ENCODE data around the gene UPK1B.
"Not testable (repeated sequence)": the region's sequence is repeated elsewhere in the genome, so short reads cannot be mapped to it uniquely, and the experiment has no call there.

The UPK1B gene

DNA sequence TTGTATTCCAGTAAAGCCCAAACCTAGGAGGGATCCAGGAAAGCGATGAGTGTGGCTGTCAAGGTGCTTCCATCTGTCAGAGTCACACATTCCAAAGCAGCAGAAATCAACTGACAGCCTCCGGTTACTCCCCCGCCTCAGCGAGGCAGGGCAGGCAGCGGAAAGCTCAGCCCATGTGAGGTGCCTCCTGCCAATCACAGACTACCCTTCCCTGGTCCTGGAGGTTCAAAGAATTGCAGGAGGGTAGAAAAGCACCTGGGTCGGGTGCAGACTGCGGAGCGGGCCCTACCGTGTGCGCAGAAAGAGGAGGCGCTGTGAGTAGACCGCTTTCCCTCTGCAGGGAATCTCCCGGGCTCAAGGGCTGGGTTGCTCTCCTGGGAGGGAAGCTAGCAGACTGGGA lies at the start of gene UPK1B:
Gene UPK1B (plus strand): TSS at position 274 of the 400 bp plus-strand sequence. CDS start 13,144 bp downstream, outside the sequence.
- H3K9ac ChIP-seq (ENCODE audit: low read length) = no peak within 1 kb of the TSS
- H3K4me1 ChIP-seq (ENCODE audit: control insufficient read depth, insufficient read depth, low read length) = no peaks in the 10 kb centered on the region
- no peaks in the 10 kb centered on the region for H3K36me3 ChIP-seq (ENCODE audit: control insufficient read depth, insufficient read depth, low read length)
- H3K27ac ChIP-seq (ENCODE audit: low read depth, low read length) = no peak within 1 kb of the TSS
- no peak within 1 kb of the TSS; the same call in 1 of the 2 replicates for H3K4me3 ChIP-seq (ENCODE audit: low read depth, low read length)
- no peaks in the 10 kb centered on the region for H3K9me3 ChIP-seq (ENCODE audit: control insufficient read depth, insufficient read depth, low read depth, low read length)
- peaks cover 9% of the 10 kb centered on the region; the same call in 1 of the 2 replicates for H3K27me3 ChIP-seq (ENCODE audit: control insufficient read depth, insufficient read depth, low read length)

DNA sequence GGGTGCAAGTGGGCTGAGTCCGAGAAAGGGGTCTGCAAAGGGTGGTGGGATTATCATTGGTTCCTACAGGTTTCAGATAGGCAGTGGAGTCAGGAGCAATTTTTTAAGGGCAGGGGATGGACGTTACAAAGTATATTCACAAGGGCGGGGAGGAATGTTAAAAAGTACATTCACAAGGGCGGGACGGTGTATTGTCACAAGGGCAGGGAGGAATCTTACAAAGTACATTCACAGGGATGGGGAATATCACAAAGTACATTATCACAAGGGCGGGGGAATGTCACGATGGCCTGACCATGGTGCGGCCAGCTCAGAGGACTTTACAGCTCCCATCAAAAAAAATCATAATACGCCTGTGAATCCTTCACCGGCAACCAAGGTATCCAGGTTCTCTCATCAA lies 48.1 kb upstream of the UPK1B start:
- H3K27ac ChIP-seq (ENCODE audit: low read depth, low read length) = no peak overlapping the region
- no peaks in the 10 kb centered on the region for H3K36me3 ChIP-seq (ENCODE audit: control insufficient read depth, insufficient read depth, low read length)
- H3K4me1 ChIP-seq (ENCODE audit: control insufficient read depth, insufficient read depth, low read length) = peaks cover 9% of the 10 kb centered on the region
- no peak overlapping the region for H3K9ac ChIP-seq (ENCODE audit: low read length)
- H3K27me3 ChIP-seq (ENCODE audit: control insufficient read depth, insufficient read depth, low read length) = no peaks in the 10 kb centered on the region
- no peak overlapping the region for H3K4me3 ChIP-seq (ENCODE audit: low read depth, low read length)
- H3K9me3 ChIP-seq (ENCODE audit: control insufficient read depth, insufficient read depth, low read depth, low read length) = peaks cover 7% of the 10 kb centered on the region

DNA sequence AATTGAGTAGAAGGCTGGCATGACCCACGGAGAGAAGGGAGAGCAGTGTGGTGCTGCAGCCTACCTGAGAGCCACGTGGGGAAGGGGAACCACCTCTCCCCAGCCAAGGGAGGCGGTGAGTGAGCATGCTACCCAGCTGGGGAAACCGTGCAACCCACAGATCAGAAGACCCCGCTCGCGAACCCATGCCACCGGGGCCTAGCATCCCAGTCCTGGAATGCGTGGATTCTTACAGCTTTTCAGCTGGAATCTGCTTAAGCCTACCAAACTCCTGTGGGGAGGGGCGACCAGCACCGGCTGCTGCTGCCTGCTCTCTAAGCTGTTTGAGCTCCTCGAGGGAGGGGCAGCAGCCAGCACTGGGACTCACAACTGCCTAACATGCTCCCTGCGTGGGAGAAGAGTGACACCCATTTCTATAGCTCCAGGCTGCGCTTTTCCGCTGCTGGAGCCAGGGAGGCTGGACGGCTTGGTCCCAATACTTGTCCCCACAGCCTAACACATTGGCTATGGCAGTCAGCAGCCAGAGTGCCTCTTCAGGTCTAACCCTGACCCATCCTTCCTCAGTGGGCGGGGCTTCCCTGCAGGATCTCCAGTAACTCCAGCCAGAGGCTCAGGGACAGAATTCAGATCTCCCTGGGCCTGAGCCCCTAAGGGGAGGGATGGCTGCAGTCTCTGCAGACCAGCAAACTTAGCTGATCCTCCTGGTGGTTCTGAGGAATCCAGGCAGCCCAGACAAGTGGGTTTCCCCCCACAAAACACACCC lies 47.5 kb upstream of the UPK1B start:
- peaks cover 3% of the 10 kb centered on the region for H3K9me3 ChIP-seq (ENCODE audit: control insufficient read depth, insufficient read depth, low read depth, low read length)

DNA sequence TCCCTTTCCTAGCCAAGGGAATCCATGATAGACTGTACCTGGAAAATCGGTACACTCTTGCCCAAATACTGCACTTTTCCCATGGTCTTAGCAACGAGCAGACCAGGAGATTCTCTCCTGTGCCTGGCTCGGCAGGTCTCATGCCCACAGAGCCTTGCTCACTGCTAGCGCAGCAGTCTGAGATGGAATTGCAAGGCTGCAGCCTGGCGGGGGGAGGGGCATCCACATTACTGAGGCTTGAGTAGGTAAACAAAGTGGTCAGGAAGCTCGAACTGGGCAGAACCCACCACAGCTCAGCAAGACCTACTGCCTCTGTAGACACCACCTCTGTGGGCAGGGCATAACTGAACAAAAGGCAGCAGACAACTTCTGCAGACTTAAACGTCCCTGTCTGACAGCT lies 43.1 kb upstream of the UPK1B start:
- H3K4me1 ChIP-seq (ENCODE audit: control insufficient read depth, insufficient read depth, low read length) = peaks cover 11% of the 10 kb centered on the region
- H3K27ac ChIP-seq (ENCODE audit: low read depth, low read length); H3K27me3 ChIP-seq (ENCODE audit: control insufficient read depth, insufficient read depth, low read length); H3K36me3 ChIP-seq (ENCODE audit: control insufficient read depth, insufficient read depth, low read length); H3K9me3 ChIP-seq (ENCODE audit: control insufficient read depth, insufficient read depth, low read depth, low read length); H3K4me3 ChIP-seq (ENCODE audit: low read depth, low read length); H3K9ac ChIP-seq (ENCODE audit: low read length): not testable (repeated sequence)

More for the DNA sequence above, 47.5 kb upstream of the UPK1B start:
- H3K4me1 ChIP-seq (ENCODE audit: control insufficient read depth, insufficient read depth, low read length) = peaks cover 11% of the 10 kb centered on the region
- H3K9ac ChIP-seq (ENCODE audit: low read length) = no peak overlapping the region
- H3K27ac ChIP-seq (ENCODE audit: low read depth, low read length) = no peak overlapping the region
- no peaks in the 10 kb centered on the region for H3K36me3 ChIP-seq (ENCODE audit: control insufficient read depth, insufficient read depth, low read length)
- H3K4me3 ChIP-seq (ENCODE audit: low read depth, low read length) = no peak overlapping the region
- no peaks in the 10 kb centered on the region for H3K27me3 ChIP-seq (ENCODE audit: control insufficient read depth, insufficient read depth, low read length)

DNA sequence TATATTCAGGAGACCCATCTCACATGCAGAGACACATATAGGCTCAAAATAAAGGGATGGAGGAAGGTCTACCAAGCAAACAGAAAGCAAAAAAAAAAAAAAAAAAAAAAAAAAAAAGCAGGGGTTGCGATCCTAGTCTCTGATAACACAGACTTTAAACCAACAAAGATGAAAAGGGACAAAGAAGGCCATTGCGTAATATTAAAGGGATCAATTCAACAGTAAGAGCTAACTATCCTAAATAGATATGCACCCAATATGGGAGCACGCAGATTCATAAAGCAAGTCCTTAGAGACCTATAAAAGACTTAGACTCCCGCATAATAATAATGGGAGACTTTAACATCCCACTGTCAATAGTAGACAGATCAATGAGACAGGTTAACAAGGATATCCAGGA lies 41.1 kb upstream of the UPK1B start:
- not testable (repeated sequence) for H3K9ac ChIP-seq (ENCODE audit: low read length); H3K4me1 ChIP-seq (ENCODE audit: control insufficient read depth, insufficient read depth, low read length); H3K9me3 ChIP-seq (ENCODE audit: control insufficient read depth, insufficient read depth, low read depth, low read length); H3K4me3 ChIP-seq (ENCODE audit: low read depth, low read length); H3K36me3 ChIP-seq (ENCODE audit: control insufficient read depth, insufficient read depth, low read length); H3K27me3 ChIP-seq (ENCODE audit: control insufficient read depth, insufficient read depth, low read length); H3K27ac ChIP-seq (ENCODE audit: low read depth, low read length)

DNA sequence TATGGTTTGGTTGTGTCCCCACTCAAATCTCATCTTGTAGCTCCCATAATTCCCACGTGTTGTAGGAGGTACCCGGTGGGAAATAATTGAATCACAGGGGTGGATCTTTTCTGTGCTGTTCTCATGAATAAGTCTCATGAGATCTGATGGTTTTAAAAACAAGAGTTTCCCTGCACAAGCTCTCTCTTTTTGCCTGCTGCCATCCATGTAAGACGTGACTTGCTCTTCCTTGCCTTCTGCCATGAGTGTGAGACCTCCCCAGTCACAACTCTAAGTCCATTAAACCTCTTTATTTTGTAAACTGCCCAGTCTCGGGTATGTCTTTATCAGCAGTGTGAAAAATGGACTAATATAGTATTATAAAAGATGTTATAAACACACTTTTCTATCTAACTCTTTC lies 34.0 kb upstream of the UPK1B start:
- H3K27ac ChIP-seq (ENCODE audit: low read depth, low read length); H3K4me1 ChIP-seq (ENCODE audit: control insufficient read depth, insufficient read depth, low read length); H3K9me3 ChIP-seq (ENCODE audit: control insufficient read depth, insufficient read depth, low read depth, low read length); H3K27me3 ChIP-seq (ENCODE audit: control insufficient read depth, insufficient read depth, low read length); H3K4me3 ChIP-seq (ENCODE audit: low read depth, low read length); H3K36me3 ChIP-seq (ENCODE audit: control insufficient read depth, insufficient read depth, low read length); H3K9ac ChIP-seq (ENCODE audit: low read length): not testable (repeated sequence)

DNA sequence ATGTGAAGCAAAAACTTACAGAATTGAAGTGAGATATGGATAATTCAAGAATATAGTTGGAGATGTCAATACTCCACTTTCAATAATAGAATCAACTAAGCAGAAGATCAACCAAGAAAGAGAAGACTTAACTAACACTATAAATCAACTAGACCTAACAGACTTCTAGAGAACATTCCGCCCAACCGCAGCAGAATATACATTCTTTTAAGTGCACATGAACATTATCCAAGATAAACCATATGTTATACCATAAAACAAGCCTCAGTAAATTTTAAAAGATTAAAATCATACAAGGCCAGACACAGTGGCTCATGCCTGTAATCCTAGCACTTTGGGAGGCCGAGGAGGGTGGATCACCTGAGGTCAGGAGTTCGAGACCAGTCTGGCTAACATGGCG lies 32.9 kb upstream of the UPK1B start:
- Histone ChIP-seq H3K4me1 (ENCODE audit: control insufficient read depth, insufficient read depth, low read length) (no peaks in the 10 kb centered on the region), H3K9me3 (ENCODE audit: control insufficient read depth, insufficient read depth, low read depth, low read length) (0 out of 2 replicates have a peak, but pooled peaks cover 7% of the 10 kb centered on the region), H3K9ac (ENCODE audit: low read length) (no peak overlapping the region), H3K27ac (ENCODE audit: low read depth, low read length) (no peak overlapping the region), H3K27me3 (ENCODE audit: control insufficient read depth, insufficient read depth, low read length) (no peaks in the 10 kb centered on the region), H3K4me3 (ENCODE audit: low read depth, low read length) (no peak overlapping the region), H3K36me3 (ENCODE audit: control insufficient read depth, insufficient read depth, low read length) (no peaks in the 10 kb centered on the region)

DNA sequence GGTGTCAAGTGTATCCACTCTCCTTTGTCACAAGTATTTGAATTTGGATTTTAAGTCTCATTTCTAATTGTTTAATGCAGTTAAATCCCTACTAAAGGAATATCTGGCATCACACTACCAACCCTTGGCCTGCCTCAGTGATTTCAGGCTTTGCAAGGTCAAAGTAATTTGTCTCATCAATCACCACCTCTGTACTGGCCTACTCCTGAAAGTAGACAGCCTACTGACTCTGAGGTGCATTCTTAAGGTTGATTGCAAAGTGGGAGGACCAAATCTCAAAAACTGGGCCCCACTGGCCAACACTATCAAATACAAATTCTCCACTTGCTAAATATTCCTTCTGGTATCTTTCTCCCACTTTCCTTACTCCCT lies 28.3 kb upstream of the UPK1B start:
- Histone ChIP-seq H3K4me1 (ENCODE audit: control insufficient read depth, insufficient read depth, low read length) (0 out of 2 replicates have a peak, but pooled peaks cover 4% of the 10 kb centered on the region), H3K36me3 (ENCODE audit: control insufficient read depth, insufficient read depth, low read length) (no peaks in the 10 kb centered on the region), H3K9me3 (ENCODE audit: control insufficient read depth, insufficient read depth, low read depth, low read length) (no peaks in the 10 kb centered on the region; the same call in 1 of the 2 replicates), H3K27me3 (ENCODE audit: control insufficient read depth, insufficient read depth, low read length) (no peaks in the 10 kb centered on the region), H3K27ac (ENCODE audit: low read depth, low read length) (no peak overlapping the region), H3K4me3 (ENCODE audit: low read depth, low read length) (no peak overlapping the region), H3K9ac (ENCODE audit: low read length) (no peak overlapping the region)

DNA sequence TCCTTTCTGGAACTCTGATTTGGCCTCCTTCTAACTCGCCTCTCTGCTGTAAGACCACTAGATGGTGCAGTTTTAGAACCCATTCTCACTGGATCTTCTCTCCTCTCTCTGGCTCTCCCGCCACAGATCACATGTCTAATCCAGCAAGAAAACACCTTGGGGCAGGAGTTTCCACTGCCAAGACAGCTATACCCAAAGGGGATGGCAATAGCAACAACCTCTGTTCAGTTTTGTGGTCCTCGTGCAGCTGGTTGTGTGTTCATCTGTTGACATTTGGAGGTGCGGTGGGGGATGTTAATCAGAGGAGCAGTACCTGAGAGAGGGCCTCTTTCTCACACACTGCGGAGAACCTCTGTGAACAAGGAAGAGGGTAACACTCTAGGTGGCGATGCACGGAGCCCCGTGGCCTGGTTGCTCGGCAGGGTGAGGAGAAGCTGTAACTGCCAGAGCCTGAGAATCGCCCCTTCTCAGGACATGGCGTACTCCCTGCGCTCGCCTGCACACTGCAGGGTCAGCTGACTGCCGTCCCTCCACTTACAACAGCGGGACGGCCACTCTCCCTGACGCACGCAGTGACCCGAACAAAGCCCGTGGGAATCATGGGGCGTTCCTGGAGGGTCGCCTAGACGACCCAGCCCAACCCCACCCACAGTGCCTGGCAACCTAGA lies 27.8 kb upstream of the UPK1B start, which contains the start of gene TEX55:
Gene TEX55 (plus strand): TSS at position 666 of the 668 bp plus-strand sequence. CDS start 25 bp downstream, outside the sequence.
- Histone ChIP-seq H3K9ac (ENCODE audit: low read length) (no peak within 1 kb of the TSS), H3K9me3 (ENCODE audit: control insufficient read depth, insufficient read depth, low read depth, low read length) (no peaks in the 10 kb centered on the region; the same call in 1 of the 2 replicates), H3K27me3 (ENCODE audit: control insufficient read depth, insufficient read depth, low read length) (no peaks in the 10 kb centered on the region), H3K27ac (ENCODE audit: low read depth, low read length) (no peak within 1 kb of the TSS), H3K4me3 (ENCODE audit: low read depth, low read length) (no peak within 1 kb of the TSS), H3K36me3 (ENCODE audit: control insufficient read depth, insufficient read depth, low read length) (no peaks in the 10 kb centered on the region), H3K4me1 (ENCODE audit: control insufficient read depth, insufficient read depth, low read length) (0 out of 2 replicates have a peak, but pooled peaks cover 4% of the 10 kb centered on the region)

DNA sequence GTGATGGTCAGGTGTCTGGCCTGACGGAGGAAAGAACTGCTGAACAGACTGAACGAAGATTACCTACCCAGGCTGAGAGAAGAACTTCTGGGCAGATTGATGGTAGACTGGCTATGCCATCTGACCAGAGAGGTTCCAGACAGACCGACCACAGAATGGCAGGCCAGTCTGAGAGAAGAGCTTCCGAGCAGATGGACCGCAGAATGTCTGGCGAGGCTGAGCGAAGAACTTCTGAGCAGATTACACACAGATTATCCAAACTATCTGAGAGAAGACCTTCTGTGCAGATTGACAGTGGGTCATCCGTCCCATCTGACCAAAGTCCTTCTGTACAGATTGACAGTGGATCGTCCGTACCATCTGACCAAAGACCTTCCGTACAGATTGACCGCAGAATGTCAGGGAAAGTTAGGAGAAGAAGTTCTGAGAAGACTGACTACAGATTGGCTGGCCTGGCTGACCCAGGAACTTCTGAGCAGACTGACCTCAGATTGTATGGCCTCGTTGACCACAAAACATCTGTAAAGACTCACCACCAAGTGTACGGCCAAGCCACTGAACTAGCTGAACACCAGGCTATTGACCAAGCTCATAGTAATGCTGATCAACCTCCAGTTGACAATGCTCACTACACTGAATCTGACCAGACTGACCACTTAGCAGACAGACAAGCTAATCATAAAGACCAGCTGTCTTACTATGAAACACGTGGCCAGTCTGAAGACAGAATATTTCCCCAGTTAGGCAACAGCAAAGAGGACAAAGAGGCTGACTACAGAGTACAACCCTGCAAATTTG lies 26.6 kb upstream of the UPK1B start:
- Histone ChIP-seq H3K27ac (ENCODE audit: low read depth, low read length) (no peak overlapping the region), H3K9me3 (ENCODE audit: control insufficient read depth, insufficient read depth, low read depth, low read length) (no peaks in the 10 kb centered on the region; the same call in 1 of the 2 replicates), H3K36me3 (ENCODE audit: control insufficient read depth, insufficient read depth, low read length) (no peaks in the 10 kb centered on the region), H3K9ac (ENCODE audit: low read length) (no peak overlapping the region), H3K4me3 (ENCODE audit: low read depth, low read length) (no peak overlapping the region), H3K4me1 (ENCODE audit: control insufficient read depth, insufficient read depth, low read length) (0 out of 2 replicates have a peak, but pooled peaks cover 4% of the 10 kb centered on the region), H3K27me3 (ENCODE audit: control insufficient read depth, insufficient read depth, low read length) (no peaks in the 10 kb centered on the region)
